ENCODE results near the gene KRTAP2-3. TPM values are rescaled to one million over a fixed set of nuclear protein-coding genes. Genes with fewer than 3 reads are reported as not detected.
"Not testable (repeated sequence)": the region's sequence is repeated elsewhere in the genome, so short reads cannot be mapped to it uniquely, and the experiment has no call there.

Gene KRTAP2-3
- total and polyA plus RNA-seq, 10 donors: not detected

DNA sequence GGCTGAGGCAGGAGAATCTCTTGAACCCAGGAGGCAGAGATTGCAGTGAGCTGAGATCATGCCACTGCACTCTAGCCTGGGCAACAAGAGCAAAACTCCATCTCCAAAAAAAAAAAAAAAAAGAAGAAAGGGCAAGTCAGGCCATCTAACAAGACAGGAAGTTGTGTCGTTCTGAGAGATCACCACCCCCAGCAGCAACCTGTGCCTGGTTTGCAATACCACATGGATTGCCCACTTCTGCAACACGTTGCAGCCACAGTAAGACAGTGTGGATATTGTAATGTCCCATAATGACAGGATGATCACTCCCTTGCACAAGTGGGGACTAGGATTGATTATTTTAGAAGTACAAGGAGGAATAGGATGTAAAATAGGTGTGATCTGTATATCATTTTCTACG lies 9.1 kb upstream of the KRTAP2-3 start:
- Histone ChIP-seq H3K27ac (no peak overlapping the region), H3K4me1 (no peaks in the 10 kb centered on the region), H3K27me3 (replicated peaks in 1 of 7) (no peaks in the 10 kb centered on the region), H3K9me3 (no peaks in the 10 kb centered on the region), H3K36me3 (no peaks in the 10 kb centered on the region), H3K4me3 (no peak overlapping the region)
- TF ChIP-seq POLR2AphosphoS5 (IDR thresholded peaks at IDR 0.05): no peak
- TF ChIP-seq POLR2A (IDR thresholded peaks at IDR 0.05): no peak
- WGBS, 5 donors: 42 to 73% (median 53%) methylated on average over 3 of the region's 3 CpGs
- intact Hi-C loops (cut with DNase I; ENCODE audit: low total_unique reads): no loop called here
- DNase-seq: no peak

DNA sequence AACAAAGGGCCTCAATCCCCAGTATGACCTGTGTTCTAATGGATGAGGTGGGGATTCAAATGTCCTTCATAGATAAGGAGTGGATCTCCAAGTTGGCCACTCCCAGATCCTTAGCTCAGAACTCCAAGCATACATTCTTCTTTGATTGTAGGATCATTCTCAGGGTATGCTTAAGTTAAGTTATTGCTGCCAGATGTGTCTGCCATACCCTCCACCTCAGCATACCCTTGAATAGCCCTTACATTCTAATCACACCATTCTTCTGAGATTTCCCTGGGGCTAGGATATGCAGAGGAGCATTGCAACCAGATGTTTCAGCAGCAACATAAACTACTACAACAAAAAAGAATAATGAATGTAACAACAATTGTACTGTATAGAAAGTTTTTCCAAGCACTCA lies 7.4 kb upstream of the KRTAP2-3 start:
- intact Hi-C loops (cut with DNase I; ENCODE audit: low total_unique reads): no loop called here
- H3K9me3 ChIP-seq: no peaks in the 10 kb centered on the region

DNA sequence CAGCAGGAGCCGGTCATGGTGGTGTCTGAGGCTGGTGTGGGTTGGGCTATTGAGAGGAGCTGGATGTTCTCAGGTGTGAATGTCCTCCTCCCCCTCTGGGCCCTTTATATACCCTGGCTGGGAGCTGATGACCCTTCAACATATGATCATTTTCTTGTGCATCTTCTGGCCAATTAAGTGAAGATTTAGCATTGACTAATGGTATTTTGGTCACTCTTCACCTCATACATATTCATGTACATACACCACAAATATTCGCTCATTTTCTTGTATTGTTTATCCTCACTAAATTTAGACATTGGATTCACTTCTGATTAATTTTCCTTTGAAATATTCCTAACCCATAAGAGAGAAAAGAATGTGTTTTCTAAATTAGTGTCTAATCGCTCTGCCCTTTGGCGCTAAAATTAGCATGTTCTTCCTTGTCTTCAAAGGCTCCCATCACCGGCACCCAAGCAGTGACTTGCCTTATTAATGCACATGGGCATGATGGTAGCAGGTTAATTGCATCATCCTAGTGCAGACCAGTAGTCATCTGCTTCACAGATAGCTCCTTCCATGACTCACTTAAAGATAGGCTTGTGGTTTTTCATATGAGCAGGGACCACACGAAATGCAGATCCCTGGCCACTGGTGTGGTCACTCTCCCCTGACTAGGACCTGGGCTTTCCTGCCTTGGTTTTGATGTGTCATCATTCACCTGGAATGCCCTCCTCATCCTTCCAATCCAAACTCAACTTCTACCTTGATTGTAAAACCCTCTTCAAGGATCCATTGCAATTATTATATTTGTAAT lies 6.1 kb upstream of the KRTAP2-3 start, which contains the start of gene KRTAP2-4:
Gene KRTAP2-4, minus strand, starts transcription at position 51 of the 796 bp plus-strand sequence. Its CDS starts 34 bp downstream, at position 17.
- WGBS, 5 donors: 81 to 91% (median 85%) methylated on average over 5 to 6 of the region's 6 CpGs
- Histone ChIP-seq H3K4me1 (no peaks in the 10 kb centered on the region), H3K27ac (no peak within 1 kb of the TSS), H3K36me3 (no peaks in the 10 kb centered on the region), H3K27me3 (replicated peaks in 1 of 7) (peaks cover 0 to 8% (median 0%) of the 10 kb centered on the region in 7 donors), H3K9me3 (no peaks in the 10 kb centered on the region), H3K4me3 (no peak within 1 kb of the TSS)
- no peak for DNase-seq
- intact Hi-C loops (cut with DNase I; ENCODE audit: low total_unique reads): no loop called here
- TF ChIP-seq, protein P1, sequence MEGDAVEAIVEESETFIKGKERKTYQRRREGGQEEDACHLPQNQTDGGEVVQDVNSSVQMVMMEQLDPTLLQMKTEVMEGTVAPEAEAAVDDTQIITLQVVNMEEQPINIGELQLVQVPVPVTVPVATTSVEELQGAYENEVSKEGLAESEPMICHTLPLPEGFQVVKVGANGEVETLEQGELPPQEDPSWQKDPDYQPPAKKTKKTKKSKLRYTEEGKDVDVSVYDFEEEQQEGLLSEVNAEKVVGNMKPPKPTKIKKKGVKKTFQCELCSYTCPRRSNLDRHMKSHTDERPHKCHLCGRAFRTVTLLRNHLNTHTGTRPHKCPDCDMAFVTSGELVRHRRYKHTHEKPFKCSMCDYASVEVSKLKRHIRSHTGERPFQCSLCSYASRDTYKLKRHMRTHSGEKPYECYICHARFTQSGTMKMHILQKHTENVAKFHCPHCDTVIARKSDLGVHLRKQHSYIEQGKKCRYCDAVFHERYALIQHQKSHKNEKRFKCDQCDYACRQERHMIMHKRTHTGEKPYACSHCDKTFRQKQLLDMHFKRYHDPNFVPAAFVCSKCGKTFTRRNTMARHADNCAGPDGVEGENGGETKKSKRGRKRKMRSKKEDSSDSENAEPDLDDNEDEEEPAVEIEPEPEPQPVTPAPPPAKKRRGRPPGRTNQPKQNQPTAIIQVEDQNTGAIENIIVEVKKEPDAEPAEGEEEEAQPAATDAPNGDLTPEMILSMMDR (IDR thresholded peaks at IDR 0.05 in 8 of 11, conservative IDR thresholded peaks at IDR 0.05 in 3 of 11): no peak
- TF ChIP-seq POLR2AphosphoS5 (IDR thresholded peaks at IDR 0.05) (no peak), POLR2A (IDR thresholded peaks at IDR 0.05) (no peak)

More for the DNA sequence above, 7.4 kb upstream of the KRTAP2-3 start:
- peaks cover 0 to 1% (median 0%) of the 10 kb centered on the region in 7 donors for H3K27me3 ChIP-seq (replicated peaks in 1 of 7)
- DNase-seq: no peak
- no peak overlapping the region for H3K27ac ChIP-seq
- no peak overlapping the region for H3K4me3 ChIP-seq
- H3K36me3 ChIP-seq: no peaks in the 10 kb centered on the region
- H3K4me1 ChIP-seq: no peaks in the 10 kb centered on the region
- no peak for TF ChIP-seq POLR2AphosphoS5 (IDR thresholded peaks at IDR 0.05)
- no peak for TF ChIP-seq POLR2A (IDR thresholded peaks at IDR 0.05)
- TF ChIP-seq, protein P1 (IDR thresholded peaks at IDR 0.05 in 8 of 11, conservative IDR thresholded peaks at IDR 0.05 in 3 of 11): no peak

DNA sequence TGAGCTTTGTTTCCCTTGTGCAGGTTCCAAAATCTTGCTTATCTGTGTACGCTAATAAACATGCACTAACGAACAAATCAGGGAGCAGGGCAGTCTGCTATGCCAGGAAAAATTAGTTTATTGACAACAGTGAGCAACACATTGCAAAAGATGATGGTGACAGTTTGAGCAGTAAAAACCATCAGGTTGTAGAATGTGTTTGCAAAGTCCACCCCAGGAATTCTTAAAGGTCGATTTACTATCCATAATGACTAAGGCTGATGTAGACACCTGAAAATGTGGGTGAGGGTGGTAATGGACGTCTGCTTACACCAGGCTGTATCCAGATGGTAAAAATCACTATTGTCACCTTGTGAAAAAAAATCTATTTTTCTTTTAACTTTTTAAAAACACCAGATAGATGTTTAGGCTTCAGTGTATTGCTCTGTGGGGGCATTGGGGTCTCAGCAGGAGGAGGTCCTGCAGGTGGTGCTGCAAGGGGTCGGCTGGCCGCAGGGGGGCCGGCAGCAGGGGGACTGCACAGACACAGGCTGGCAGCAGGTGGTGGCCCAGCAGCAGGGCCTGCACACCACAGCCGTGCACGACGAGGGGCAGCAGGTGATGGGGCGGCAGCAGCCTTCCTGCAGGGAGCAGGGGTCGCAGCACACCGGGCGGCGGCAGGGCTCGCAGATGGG lies 5.2 kb upstream of the KRTAP2-3 start:
- WGBS, 5 donors: 74 to 93% (median 78%) methylated on average over 7 to 10 of the region's 16 CpGs
- H3K36me3 ChIP-seq; H3K27ac ChIP-seq; intact Hi-C loops (cut with DNase I; ENCODE audit: low total_unique reads); H3K4me3 ChIP-seq; DNase-seq; H3K9me3 ChIP-seq; H3K4me1 ChIP-seq: not testable (repeated sequence)
- peaks cover 0 to 14% (median 0%) of the 10 kb centered on the region in 7 donors for H3K27me3 ChIP-seq (replicated peaks in 1 of 7)

DNA sequence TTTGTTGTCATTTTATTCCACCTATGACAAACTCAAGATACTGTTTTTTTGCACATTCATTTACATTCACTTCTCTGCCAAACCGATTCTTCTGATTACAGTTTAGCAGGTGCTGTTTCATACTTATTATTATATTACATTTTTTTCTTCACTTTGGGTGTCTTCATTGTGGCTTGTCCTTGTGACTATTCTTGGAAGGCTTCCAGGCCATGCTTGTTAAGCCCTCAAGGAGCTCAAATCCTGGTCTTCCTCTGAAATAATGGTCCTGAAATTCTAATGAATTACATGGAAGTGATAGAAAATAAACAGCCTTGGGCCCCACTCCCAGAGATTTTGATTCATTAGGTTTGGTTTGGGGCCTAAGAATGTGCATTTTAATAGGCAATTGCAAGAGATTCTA lies 4.4 kb upstream of the KRTAP2-3 start:
- H3K36me3 ChIP-seq: no peaks in the 10 kb centered on the region
- no peak overlapping the region for H3K27ac ChIP-seq
- H3K9me3 ChIP-seq: no peaks in the 10 kb centered on the region
- no peak for DNase-seq
- H3K4me1 ChIP-seq: no peaks in the 10 kb centered on the region
- intact Hi-C loops (cut with DNase I; ENCODE audit: low total_unique reads): no loop called here
- WGBS, 5 donors: 61 to 78% (median 71%) methylated on average over 1 of the region's 1 CpG
- no peak overlapping the region for H3K4me3 ChIP-seq
- TF ChIP-seq POLR2AphosphoS5 (IDR thresholded peaks at IDR 0.05) (no peak), POLR2A (IDR thresholded peaks at IDR 0.05) (no peak)
- TF ChIP-seq, protein P1 (IDR thresholded peaks at IDR 0.05 in 8 of 11, conservative IDR thresholded peaks at IDR 0.05 in 3 of 11): no peak
- H3K27me3 ChIP-seq (replicated peaks in 1 of 7): peaks cover 0 to 22% (median 2%) of the 10 kb centered on the region in 7 donors

All from spleen (tissue), 11 donors.